ENCODE data around the gene EXOSC1.

- TF ChIP-seq REST (IDR thresholded peaks at IDR 0.05; ENCODE audit: insufficient read depth in 1 of 2, low read depth in 2 of 2, low read length in 2 of 2), result no peak
- TF ChIP-seq POLR2AphosphoS5 (IDR thresholded peaks at IDR 0.05; ENCODE audit: low read depth, low read length), result no peak
Measured at GRCh38 chr10:97396056-97396455, 49.8 kb downstream of the EXOSC1 start.
